Endothelial cell of umbilical vein (primary cell): ENCODE data around the gene TMEM250. TPM values are rescaled to one million over a fixed set of nuclear protein-coding genes. Genes with fewer than 3 reads are reported as not detected.
A peak's percentile ranks its signal among the peaks of the same experiment; 100 is the strongest.

Experiments
- BruUV-seq: library from RNA; stranded (reverse); fragments of 400-500 nt; replicated peaks from 2 replicates; lab custom pipeline; 2021; lab: Mats Ljungman, UMichigan
- CTCF ChIA-PET: fragments of 300-600, 350-600 bp; sonication (Branson Sonifier 250); formaldehyde crosslinking; loops from one replicate; lab custom pipeline; 2021; ENCODE audit warnings: antibody characterized with exemption, inconsistent platforms; lab: Charles Lee
- POLR2A ChIA-PET: fragments of 300-600, 350-600 bp; sonication (Branson Sonifier 250); formaldehyde crosslinking; loops from one replicate; lab custom pipeline; 2021; ENCODE audit warnings: antibody characterized with exemption, inconsistent platforms; lab: Charles Lee
- DNase-seq: peaks from one replicate; pipeline ENCODE4 v3.0.0-alpha.2; 2011; ENCODE audit warnings: low read depth, low spot score
- FAIRE-seq: peaks from 2 replicates; lab custom pipeline; 2011; peaks lifted over from hg19 to GRCh38; lab: Jason Lieb, UNC
- H2AFZ ChIP-seq: 2 replicates; pipeline ENCODE4 v1.6.0; 2012; ENCODE audit warnings: low read depth, low read length, control low read depth, inconsistent platforms
- H3K27ac ChIP-seq: 2 replicates; pipeline ENCODE4 v1.5.1; 2011; ENCODE audit warnings: low read depth, mild to moderate bottlenecking, control low read depth, low read length, moderate library complexity; ENCODE audit not compliant: insufficient read depth
- H3K27me3 ChIP-seq, 2 experiments: 2 replicates each; pipeline versions ENCODE4 v1.6.0 to v1.6.1; 2011; ENCODE audit warnings: low read length in 2 of 2, mixed read lengths in 1 of 2; ENCODE audit not compliant: control insufficient read depth in 2 of 2, insufficient read depth in 2 of 2
- H3K36me3 ChIP-seq, 2 experiments: 2 replicates in 1 of 2; 3 replicates in 1 of 2; pipeline ENCODE4 v1.5.1; 2011; ENCODE audit warnings: low read length in 2 of 2, mild to moderate bottlenecking in 1 of 2, moderate library complexity in 1 of 2; ENCODE audit not compliant: control insufficient read depth in 2 of 2, insufficient read depth in 2 of 2; ENCODE audit errors: extremely low read depth in 1 of 2
- H3K4me1 ChIP-seq: 3 replicates; pipeline ENCODE4 v1.5.1; 2011; ENCODE audit warnings: mild to moderate bottlenecking, low read length; ENCODE audit not compliant: control insufficient read depth, insufficient read depth; ENCODE audit errors: extremely low read depth
- H3K4me2 ChIP-seq: 2 replicates; pipeline ENCODE4 v1.6.1; 2011; ENCODE audit warnings: low read length, control low read depth, mixed read lengths; ENCODE audit not compliant: insufficient read depth
- H3K4me3 ChIP-seq, 3 experiments: fragments of 200-600 bp in 1 of 3; sonication (generic), shearing (Covaris generic) in 1 of 3; replicated peaks in 1 of 3; 2 replicates each; pipeline ENCODE4 v1.5.1; 2011 to 2016; ENCODE audit warnings: control low read depth in 3 of 3, low read length in 3 of 3, mild to moderate bottlenecking in 2 of 3, inconsistent platforms in 1 of 3, low read depth in 1 of 3, moderate library complexity in 1 of 3; ENCODE audit not compliant: insufficient read depth in 1 of 3
- H3K79me2 ChIP-seq: 2 replicates; pipeline ENCODE4 v1.6.0; 2012; ENCODE audit warnings: low read length, inconsistent platforms; ENCODE audit not compliant: control insufficient read depth, insufficient read depth
- H3K9ac ChIP-seq: replicated peaks from 2 replicates; pipeline ENCODE3; 2011; ENCODE audit warnings: low read length, control low read depth; ENCODE audit not compliant: insufficient read depth; ENCODE audit errors: extremely low read depth
- H3K9me1 ChIP-seq: replicated peaks from 3 replicates; pipeline ENCODE4 v1.6.0; 2011; ENCODE audit warnings: mild to moderate bottlenecking, low read length; ENCODE audit not compliant: control insufficient read depth, insufficient read depth; ENCODE audit errors: extremely low read depth
- H3K9me3 ChIP-seq: replicated peaks from 2 replicates; pipeline ENCODE4 v1.5.1; 2012; ENCODE audit warnings: low read length, inconsistent platforms; ENCODE audit not compliant: control insufficient read depth, insufficient read depth
- H4K20me1 ChIP-seq: replicated peaks from 2 replicates; pipeline ENCODE3; 2011; ENCODE audit warnings: mild to moderate bottlenecking, low read length; ENCODE audit not compliant: control insufficient read depth, insufficient read depth; ENCODE audit errors: extremely low read depth
- CTCF ChIP-seq, 2 donors: IDR thresholded peaks; 1 replicate in 1 of 2; 2 replicates in 1 of 2; pipeline ENCODE4 v1.5.1; 2011; ENCODE audit warnings: low read length in 2 of 2, mild to moderate bottlenecking in 2 of 2, moderate library complexity in 2 of 2, control low read depth in 1 of 2, inconsistent platforms in 1 of 2, low read depth in 1 of 2; ENCODE audit not compliant: insufficient read depth in 1 of 2; ENCODE audit errors: extremely low read depth in 1 of 2
- JUN ChIP-seq: IDR thresholded peaks from 2 replicates; pipeline ENCODE4 v1.6.1; 2011; ENCODE audit warnings: borderline replicate concordance, low read depth; ENCODE audit not compliant: insufficient read length, insufficient read depth
- MAX ChIP-seq: IDR thresholded peaks from 2 replicates; pipeline ENCODE4 v1.6.1; 2011; ENCODE audit not compliant: insufficient read depth, insufficient read length
- dilution Hi-C: fragments of 300-500 bp; cut with MboI; formaldehyde crosslinking; loops from one replicate; pipeline ENCODE4 v1.15.0; 2019; ENCODE audit warnings: low sequenced_read_pairs; ENCODE audit not compliant: extremely low pct_ligation_motif_present
- intact Hi-C: fragments of 100-400 bp; cut with micrococcal nuclease; formaldehyde crosslinking; loops from one replicate; pipeline ENCODE4 v1.10.0; 2022
- polyA plus RNA-seq, 4 experiments: library from polyadenylated mRNA; depleted of rRNA in 3 of 4; stranded (reverse) in 3 of 4; unstranded in 1 of 4; fragments of >200 nt; gene quantifications; 2 replicates each; pipeline versions ENCODE4 v1.2.1 to v1.2.3, GENCODE V29; 2011 to 2012; ENCODE audit warnings: missing spikeins in 1 of 4
- total RNA-seq: library from RNA; stranded (reverse); gene quantifications from 2 replicates; pipeline ENCODE4 v1.2.3, GENCODE V29; 2021

The TMEM250 gene
- total and polyA plus RNA-seq, 2 donors (not counting 3 experiments of a cell fraction or from before 2014, with no cell fraction given): 24.9 to 49.9 TPM

- ChIA-PET POLR2A (no interaction called here), CTCF (interaction anchor here (0.7 to 2.3 kb wide), 8 partner anchors 9 to 140 kb away, joined by 3 to 8 read pairs (median 6); no protein-coding TSS in a partner anchor)
- dilution Hi-C loops: no loop called here
- FAIRE-seq (no peak), DNase-seq (peak; percentile 21)
- intact Hi-C loops: no loop called here
- no peaks in the 10 kb centered on the region for H3K79me2 ChIP-seq
- no peaks in the 10 kb centered on the region for H4K20me1 ChIP-seq
- no peak overlapping the region for H3K27ac ChIP-seq
- peaks cover 1% of the 10 kb centered on the region for H3K4me1 ChIP-seq
- TF ChIP-seq CTCF (IDR thresholded peaks at IDR 0.05; ENCODE audit: extremely low read depth in 1 of 2, insufficient read depth in 1 of 2, low read depth in 1 of 2, low read length in 2 of 2): peak; percentile 25 to 52
- no peak for TF ChIP-seq JUN
- TF ChIP-seq MAX: no peak
- H3K36me3 ChIP-seq: no peaks in the 10 kb centered on the region
- H3K4me3 ChIP-seq: no peak overlapping the region
- peaks cover 11 to 12% of the 10 kb centered on the region in 2 experiments for H3K27me3 ChIP-seq
- H3K9ac ChIP-seq: no peak overlapping the region
- H3K9me3 ChIP-seq: no peaks in the 10 kb centered on the region
- no peak overlapping the region for H2AFZ ChIP-seq
- no peaks in the 10 kb centered on the region for H3K9me1 ChIP-seq
- H3K4me2 ChIP-seq: no peak overlapping the region
- BruUV-seq: no TSS peak
These were observed 19.9 kb upstream of the TMEM250 start for GRCh38 chr9:136138566-136138965.
